HG02798 (cell line): ENCODE results near the gene AHDC1.

Experiments
- ATAC-seq: cut with Tn5 transposase; IDR thresholded peaks from one replicate; pipeline ENCODE4 v1.9.1; 2021; ENCODE audit warnings: mild to moderate bottlenecking; ENCODE audit not compliant: unreplicated experiment, poor library complexity

The AHDC1 gene

GRCh38 chr1:27616441-27616840, 12.5 kb upstream of the AHDC1 start:
- no peak for ATAC-seq

GRCh38 chr1:27615346-27616192, 11.6 kb upstream of the AHDC1 start:
- no peak for ATAC-seq

DNA sequence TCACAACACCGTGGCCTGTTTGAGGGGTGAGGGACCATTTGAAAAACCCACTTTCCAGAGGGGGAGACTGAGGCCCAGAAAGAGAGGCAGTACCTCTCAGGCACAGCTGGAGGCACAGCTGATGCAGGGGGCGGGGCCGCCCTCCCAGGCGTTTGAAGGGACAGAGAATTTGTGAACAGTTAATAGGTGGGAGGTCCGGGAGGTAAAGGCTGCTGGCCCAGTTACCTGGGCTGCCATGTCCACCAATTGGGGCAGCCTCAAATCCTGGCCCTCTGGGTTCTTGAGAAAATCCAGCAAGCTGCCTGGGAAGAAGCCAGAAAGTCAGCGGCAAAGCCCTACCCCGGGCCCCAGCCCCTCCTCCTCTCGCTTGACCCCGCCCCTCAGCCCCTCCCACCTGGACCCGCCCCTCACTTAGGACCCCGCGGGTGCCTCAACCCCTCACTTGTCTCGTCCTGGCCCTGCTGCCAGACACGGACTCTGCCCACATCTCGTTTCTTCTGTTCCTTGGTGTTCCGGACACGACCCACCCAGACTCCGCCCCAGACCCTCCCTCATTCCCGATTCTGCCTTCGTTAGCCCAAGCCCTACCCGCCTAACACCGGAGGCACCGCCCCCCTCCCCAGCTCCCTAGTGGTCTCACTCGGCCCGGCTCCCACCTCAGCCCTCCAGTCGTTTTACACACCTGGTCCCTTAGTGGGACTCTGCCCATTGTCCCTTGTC, 10.8 kb upstream of the AHDC1 start:
- no peak for ATAC-seq

GRCh38 chr1:27614043-27614624, 10.2 kb upstream of the AHDC1 start:
- no peak for ATAC-seq

DNA sequence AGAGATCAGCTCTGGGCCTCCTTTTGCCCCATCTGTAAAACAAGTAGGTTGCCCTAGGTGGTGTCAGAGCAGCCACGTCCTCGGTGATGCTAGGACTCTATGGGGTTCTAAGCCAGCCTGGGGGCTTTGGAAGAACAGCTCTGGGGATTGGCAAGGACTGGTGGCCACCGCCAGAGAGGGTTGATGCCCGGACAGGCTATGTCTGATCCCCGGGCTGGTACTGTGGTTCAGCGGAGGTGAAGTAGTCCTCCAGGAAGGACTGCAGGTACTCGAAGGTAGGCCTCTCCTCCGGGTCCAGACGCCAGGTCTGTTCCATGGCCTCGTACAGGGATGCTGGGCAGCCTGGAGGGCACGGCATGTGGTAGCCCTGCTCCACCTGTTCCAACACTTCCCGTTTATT, 8.8 kb upstream of the AHDC1 start:
- ATAC-seq, result no peak

GRCh38 chr1:27611450-27611849, 7.5 kb upstream of the AHDC1 start:
- no peak for ATAC-seq

DNA sequence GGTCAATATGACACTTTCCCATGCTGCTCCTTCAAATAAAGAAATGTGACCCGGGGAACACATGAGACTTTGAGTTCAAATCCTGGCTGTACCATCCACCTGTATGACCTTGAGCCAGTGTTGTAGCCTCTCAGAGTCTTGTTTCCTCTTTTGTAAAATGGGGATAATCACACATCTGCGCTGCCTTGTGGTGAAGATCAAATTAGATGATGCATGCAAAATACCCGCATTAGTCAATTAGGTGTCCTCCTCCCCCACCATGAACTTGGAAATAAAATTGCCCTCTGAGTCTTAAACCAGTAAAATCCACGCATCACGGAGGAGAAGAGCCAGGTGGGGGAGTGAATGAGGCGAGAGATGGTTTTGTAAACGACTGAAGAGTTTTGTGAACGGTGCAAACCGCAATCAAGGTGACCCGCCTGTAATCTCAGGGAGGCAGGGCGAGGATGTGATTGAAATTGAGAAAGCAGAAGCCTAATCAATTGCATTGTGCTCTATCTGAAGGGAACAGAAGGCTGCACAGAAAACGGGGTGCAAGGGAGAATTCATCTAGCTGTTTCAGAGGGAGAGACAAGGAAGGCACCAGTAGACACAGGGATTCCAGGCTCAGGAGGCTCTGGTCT, 5.8 kb upstream of the AHDC1 start:
- no peak for ATAC-seq

DNA sequence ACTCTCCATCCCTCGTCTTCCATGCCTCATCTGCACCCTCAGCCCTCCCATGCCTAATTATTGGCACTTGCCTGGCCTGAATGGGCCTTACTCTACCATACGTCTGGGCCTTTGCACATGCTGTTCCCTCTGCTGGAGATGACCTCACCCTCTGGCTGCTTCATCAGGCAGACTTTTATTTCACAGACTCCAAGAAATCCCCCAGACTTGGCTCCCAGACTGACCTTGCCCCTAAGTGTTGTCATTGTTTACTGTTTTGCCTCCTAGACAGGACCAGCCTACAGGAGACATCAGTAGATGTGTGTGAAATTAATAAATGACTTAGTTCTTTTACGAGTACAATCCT, 5.2 kb upstream of the AHDC1 start:
- ATAC-seq, result no peak

GRCh38 chr1:27607239-27607804, 3.4 kb upstream of the AHDC1 start:
- no peak for ATAC-seq

DNA sequence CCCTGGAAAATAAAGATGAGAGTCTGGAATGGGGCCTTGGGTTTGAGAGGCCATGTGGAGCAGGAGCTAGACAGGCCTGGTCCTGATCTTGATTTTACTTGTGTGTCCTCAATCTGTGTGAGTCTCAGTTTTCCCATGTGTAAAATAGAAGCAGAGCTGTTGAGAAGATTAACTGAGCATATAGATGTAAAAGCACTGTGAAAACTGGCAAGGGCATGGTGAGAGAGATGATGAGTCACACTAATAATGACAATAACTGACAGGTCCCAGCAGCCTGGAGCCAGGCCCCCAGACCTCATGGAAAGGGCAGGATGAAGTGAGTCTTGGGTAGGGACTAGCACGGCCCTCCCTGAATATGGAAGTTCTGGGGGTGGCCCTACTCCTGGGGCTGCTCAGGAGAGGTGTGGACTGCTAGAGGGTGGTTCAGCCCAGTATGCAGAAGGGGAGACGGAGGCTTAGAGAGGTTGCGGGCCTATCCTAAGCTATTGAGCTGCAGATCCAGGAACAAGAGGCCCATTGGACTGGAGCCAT, 2.8 kb upstream of the AHDC1 start:
- ATAC-seq, result no peak

DNA sequence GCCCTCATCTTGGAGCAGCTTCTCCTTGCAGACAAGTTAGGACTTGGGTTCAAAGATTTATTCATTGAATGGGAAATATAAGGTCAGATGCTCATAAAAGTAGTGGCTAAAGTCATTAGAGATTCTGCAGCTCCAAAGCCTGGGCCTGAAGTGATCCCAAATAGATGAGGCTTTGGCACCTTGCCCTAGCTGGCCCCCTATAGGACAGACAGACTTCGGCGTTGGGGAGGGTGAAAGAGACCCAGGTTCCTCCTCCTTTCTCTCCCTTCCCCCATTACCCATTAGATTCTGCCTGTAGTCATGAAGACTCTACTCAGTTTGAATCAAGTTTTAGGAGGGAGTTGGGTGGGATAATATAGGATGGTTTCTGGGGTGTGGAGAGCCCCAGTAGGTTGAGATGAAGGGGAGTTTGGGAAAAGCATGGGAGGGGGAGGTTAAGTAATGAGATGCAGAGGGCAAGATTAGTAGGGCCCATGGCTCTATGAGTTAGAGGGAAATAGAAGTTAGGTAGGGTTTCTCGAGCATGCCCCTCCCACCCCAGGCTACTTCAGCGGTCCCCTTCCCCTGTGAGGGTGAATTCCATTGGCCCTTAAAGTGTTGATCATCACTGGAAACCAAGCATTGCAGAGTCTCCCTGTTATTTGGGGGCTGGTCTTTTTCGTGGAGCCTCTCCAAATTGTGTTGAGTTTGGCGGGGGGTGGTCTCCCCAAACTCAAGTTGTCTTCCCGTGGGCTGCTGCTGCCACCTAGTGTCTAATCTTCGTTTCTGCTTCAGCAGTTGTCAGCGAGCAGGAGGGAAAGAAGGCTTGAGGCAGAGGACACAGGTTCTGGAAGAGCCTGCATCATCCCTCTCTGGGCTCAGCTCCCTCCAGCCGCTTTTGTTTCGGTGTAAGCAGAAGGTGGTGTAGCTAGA, 2.1 kb upstream of the AHDC1 start:
- no peak for ATAC-seq

GRCh38 chr1:27605300-27605766, 1.4 kb upstream of the AHDC1 start:
- ATAC-seq, result no peak

GRCh38 chr1:27604579-27605299, 795 bp upstream of the AHDC1 start:
- no peak for ATAC-seq

- ATAC-seq, result no peak
These were observed 649 bp downstream of the AHDC1 start for GRCh38 chr1:27603309-27603680.

- ATAC-seq, result no peak
These were observed 1.3 kb downstream of the AHDC1 start for GRCh38 chr1:27602462-27603308.

DNA sequence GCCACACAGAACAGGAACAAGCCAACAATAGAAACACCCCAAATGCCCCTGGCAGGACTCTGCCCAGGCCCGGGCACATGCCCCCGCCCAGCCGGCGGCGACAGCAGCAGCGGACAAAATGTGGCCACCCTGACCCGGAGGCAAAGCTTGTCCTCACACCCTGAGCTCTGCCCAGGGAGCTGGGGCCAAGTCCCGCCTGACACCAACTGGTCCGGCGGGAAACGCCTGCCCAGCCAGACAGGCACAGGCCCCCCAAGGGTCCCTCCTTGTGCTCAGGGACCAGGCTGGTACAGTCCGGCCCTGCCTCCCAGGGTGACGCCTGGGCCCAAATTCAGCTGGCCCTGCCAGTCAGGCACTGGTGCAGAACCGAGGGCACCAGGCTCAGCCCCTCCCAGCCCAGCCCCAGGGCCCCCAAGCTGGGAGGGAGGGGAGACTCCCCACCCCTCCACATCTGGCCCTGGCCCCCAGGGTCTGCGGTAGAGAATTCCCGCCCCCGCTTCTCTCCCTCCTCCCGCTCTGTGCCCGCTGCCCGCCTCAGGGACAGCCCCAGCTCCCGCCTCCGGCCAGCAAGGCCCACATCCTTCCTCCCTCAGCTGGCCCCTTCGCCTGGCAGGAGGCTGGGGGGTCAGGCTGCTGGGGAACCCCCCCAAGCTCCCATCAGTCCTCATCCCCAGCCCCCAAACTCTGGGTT, 2.0 kb downstream of the AHDC1 start:
- ATAC-seq, result no peak

- no peak for ATAC-seq
These were observed 2.6 kb downstream of the AHDC1 start for GRCh38 chr1:27601321-27601770.
